GM23338 (cell line): Measurements from ENCODE around the gene ABHD12. TPM values are rescaled to one million over a fixed set of nuclear protein-coding genes. Genes with fewer than 3 reads are reported as not detected.

ENCODE experiments used
- ATAC-seq: fragments of 200-7000 bp; cut with Tn5 transposase; 3 replicates; pipeline ENCODE4 v1.9.1; 2020
- DNase-seq: peaks from one replicate; pipeline ENCODE4 v3.0.0-alpha.2; 2015; ENCODE audit warnings: low spot score
- H2AFZ ChIP-seq: fragments of 200-600 bp; sonication (generic); 2 replicates; pipeline ENCODE4 v1.8.0; 2016; ENCODE audit warnings: antibody characterized with exemption, mild to moderate bottlenecking, moderate library complexity
- H3F3A ChIP-seq: fragments of 200-600 bp; sonication (generic); replicated peaks from 2 replicates; pipeline ENCODE4 v1.8.0; 2017; ENCODE audit warnings: antibody characterized with exemption, mixed run types, low read depth
- H3K27ac ChIP-seq: fragments of 200-600 bp; sonication (generic); 2 replicates; pipeline ENCODE4 v1.6.1; 2016; ENCODE audit warnings: low read depth
- H3K27me3 ChIP-seq: fragments of 200-600 bp; sonication (generic); 2 replicates; pipeline ENCODE4 v1.8.0; 2016; ENCODE audit warnings: mild to moderate bottlenecking, mixed run types, moderate library complexity; ENCODE audit not compliant: insufficient read depth
- H3K36me3 ChIP-seq: fragments of 200-600 bp; sonication (generic); 2 replicates; pipeline ENCODE4 v1.8.0; 2016; ENCODE audit warnings: mild to moderate bottlenecking; ENCODE audit not compliant: insufficient read depth
- H3K4me1 ChIP-seq: fragments of 200-600 bp; sonication (generic); 2 replicates; pipeline ENCODE4 v1.8.0; 2016; ENCODE audit warnings: mild to moderate bottlenecking, moderate library complexity; ENCODE audit not compliant: insufficient read depth
- H3K4me2 ChIP-seq: fragments of 200-600 bp; sonication (generic); 2 replicates; pipeline ENCODE4 v1.7.1; 2017; ENCODE audit warnings: mixed run types
- H3K4me3 ChIP-seq: fragments of 200-600 bp; sonication (generic); 2 replicates; pipeline ENCODE4 v1.6.1; 2016; ENCODE audit warnings: mixed run types
- H3K79me2 ChIP-seq: fragments of 200-600 bp; sonication (generic); replicated peaks from 2 replicates; pipeline ENCODE4 v1.8.0; 2017; ENCODE audit warnings: mild to moderate bottlenecking; ENCODE audit not compliant: insufficient read depth
- H3K9me2 ChIP-seq: fragments of 200-600 bp; sonication (generic); 2 replicates; pipeline ENCODE4 v1.8.0; 2017; ENCODE audit not compliant: insufficient read depth
- H4K20me1 ChIP-seq: fragments of 200-600 bp; sonication (generic); replicated peaks from 2 replicates; pipeline ENCODE4 v1.8.0; 2017; ENCODE audit warnings: mild to moderate bottlenecking; ENCODE audit not compliant: insufficient read depth
- H3K27ac Mint-ChIP-seq: 2 replicates; pipeline ENCODE4 v1.8.0; 2020; ENCODE audit warnings: inconsistent platforms, mild to moderate bottlenecking, moderate library complexity, mixed read lengths
- H3K27me3 Mint-ChIP-seq: 3 replicates; pipeline ENCODE4 v1.8.0; 2022; ENCODE audit warnings: low read depth, mild to moderate bottlenecking, moderate library complexity, mixed read lengths, inconsistent platforms; ENCODE audit not compliant: insufficient read depth, poor library complexity
- H3K36me3 Mint-ChIP-seq: 3 replicates; pipeline ENCODE4 v1.8.0; 2021; ENCODE audit warnings: low read depth, mild to moderate bottlenecking, inconsistent platforms, moderate library complexity, mixed read lengths
- H3K4me1 Mint-ChIP-seq: 3 replicates; pipeline ENCODE4 v1.8.0; 2020; ENCODE audit warnings: mild to moderate bottlenecking, inconsistent platforms, mixed read lengths
- H3K4me3 Mint-ChIP-seq: 3 replicates; pipeline ENCODE4 v1.8.0; 2021; ENCODE audit warnings: moderate library complexity, mild to moderate bottlenecking, inconsistent platforms, mixed read lengths
- H3K9me3 Mint-ChIP-seq: 3 replicates; pipeline ENCODE4 v1.8.0; 2020; ENCODE audit warnings: moderate library complexity, mild to moderate bottlenecking, inconsistent platforms, mixed read lengths
- CREB1 ChIP-seq: fragments of 250-450 bp; sonication (Bioruptor Pico); IDR thresholded peaks from 2 replicates; pipeline ENCODE4 v1.5.0; 2020; ENCODE audit warnings: low read depth, mild to moderate bottlenecking, moderate library complexity
- CTCF ChIP-seq, 2 experiments: fragments of 200-600 bp in 1 of 2; sonication (generic) in 1 of 2; conservative IDR thresholded peaks; 2 replicates each; pipeline versions ENCODE4 v1.5.1 to v1.6.1; 2016 to 2017; ENCODE audit warnings: antibody characterized with exemption in 2 of 2, low read depth in 2 of 2, mild to moderate bottlenecking in 2 of 2, moderate library complexity in 1 of 2
- ETS1 ChIP-seq: IDR thresholded peaks from 2 replicates; pipeline ENCODE4 v1.6.1; 2016; ENCODE audit warnings: antibody characterized with exemption
- EZH2 ChIP-seq: fragments of 200-600 bp; sonication (generic); IDR thresholded peaks from one replicate; pipeline ENCODE4 v1.8.0; 2017; ENCODE audit warnings: antibody characterized with exemption, mild to moderate bottlenecking, low read depth; ENCODE audit not compliant: unreplicated experiment
- EZH2phosphoT487 ChIP-seq: fragments of 200-600 bp; sonication (generic); IDR thresholded peaks from one replicate; pipeline ENCODE4 v1.8.1; 2018; ENCODE audit warnings: antibody characterized with exemption; ENCODE audit not compliant: unreplicated experiment
- JUNB ChIP-seq: IDR thresholded peaks from one replicate; pipeline ENCODE4 v1.6.1; 2016; ENCODE audit warnings: antibody characterized with exemption; ENCODE audit not compliant: unreplicated experiment
- NANOG ChIP-seq: IDR thresholded peaks from 2 replicates; pipeline ENCODE4 v1.6.1; 2016; ENCODE audit warnings: antibody characterized with exemption, borderline replicate concordance
- POLR2AphosphoS5 ChIP-seq: IDR thresholded peaks from 2 replicates; pipeline ENCODE4 v1.6.1; 2016; ENCODE audit warnings: antibody characterized with exemption, low read depth
- REST ChIP-seq: IDR thresholded peaks from one replicate; pipeline ENCODE4 v1.6.1; 2018; ENCODE audit warnings: antibody characterized with exemption; ENCODE audit not compliant: unreplicated experiment
- STAT1 ChIP-seq: IDR thresholded peaks from one replicate; pipeline ENCODE4 v1.6.1; 2016; ENCODE audit warnings: antibody characterized with exemption; ENCODE audit not compliant: unreplicated experiment
- ZNF114 ChIP-seq: fragments of 250-450 bp; sonication (Bioruptor Pico); IDR thresholded peaks from 2 replicates; pipeline ENCODE4 v1.5.0; 2020; ENCODE audit warnings: mild to moderate bottlenecking, moderate library complexity
- ZNF331 ChIP-seq: fragments of 250-450 bp; sonication (Bioruptor Pico); IDR thresholded peaks from 2 replicates; pipeline ENCODE4 v1.5.0; 2020; ENCODE audit warnings: low read depth, mild to moderate bottlenecking, moderate library complexity
- ZNF462 ChIP-seq: fragments of 250-450 bp; sonication (Bioruptor Pico); IDR thresholded peaks from 2 replicates; pipeline ENCODE4 v1.5.0; 2020; ENCODE audit warnings: mild to moderate bottlenecking, moderate library complexity
- polyA plus RNA-seq: library from polyadenylated mRNA; unstranded; fragments of >200 nt; fragmentation: Nextera tagmentation; extraction: Ambion mirVana; gene quantifications from 2 replicates; pipeline ENCODE4 v1.2.1, GENCODE V29; 2016
- total RNA-seq: library from RNA; depleted of rRNA; stranded (reverse); fragments of >200 nt; shearing (Covaris generic); gene quantifications from 2 replicates; pipeline ENCODE4 v1.2.3, GENCODE V29; 2014

ABHD12 gene
- total and polyA plus RNA-seq, 2 experiments from 2014 or later = 40.2 to 57.8 TPM

GRCh38 chr20:25328954-25329498 lies 61.6 kb downstream of the ABHD12 start:
- Histone ChIP-seq H3K4me3 (no peak overlapping the region), H4K20me1 (peaks cover 6% of the 10 kb centered on the region; the same call in 1 of the 2 replicates), H3K36me3 (0 out of 2 replicates have a peak, but pooled peaks cover 5% of the 10 kb centered on the region), H3K27me3 (no peaks in the 10 kb centered on the region), H3K9me2 (no peaks in the 10 kb centered on the region), H3F3A (no peaks in the 10 kb centered on the region), H3K4me1 (peaks cover 23% of the 10 kb centered on the region), H2AFZ (no peak overlapping the region), H3K27ac (no peak overlapping the region), H3K4me2 (no peak overlapping the region), H3K79me2 (peaks cover 80% of the 10 kb centered on the region)
- ATAC-seq (no peak), DNase-seq (no peak)
- Mint-ChIP-seq H3K36me3 (peaks cover 41% of the 10 kb centered on the region), H3K4me3 (no peak overlapping the region), H3K9me3 (peaks cover 29% of the 10 kb centered on the region), H3K27me3 (no peaks in the 10 kb centered on the region), H3K4me1 (peaks cover 29% of the 10 kb centered on the region), H3K27ac (no peak overlapping the region)
- TF ChIP-seq ZNF331 (CRISPR knock-in tag) (no peak), CREB1 (CRISPR knock-in tag) (no peak), NANOG (no peak), EZH2phosphoT487 (no peak), STAT1 (no peak), CTCF (conservative IDR thresholded peaks at IDR 0.05; ENCODE audit: low read depth in 2 of 2) (no peak), ZNF114 (no peak), POLR2AphosphoS5 (no peak), EZH2 (no peak), ETS1 (no peak), JUNB (no peak), REST (no peak), ZNF462 (CRISPR knock-in tag) (no peak)
